HepG2 (cell line): ENCODE data around the gene PFKP. TPM values are rescaled to one million over a fixed set of nuclear protein-coding genes. Genes with fewer than 3 reads are reported as not detected.

ENCODE experiments used
- FOXA3 ChIP-seq: IDR thresholded peaks from 2 replicates; pipeline ENCODE4 v1.6.1; 2016; ENCODE audit warnings: missing genetic modification reagents, missing compliant biosample characterization
- NONO ChIP-seq, 2 experiments: fragments of 450-650 bp in 1 of 2; sonication (generic) in 1 of 2; formaldehyde crosslinking in 1 of 2; IDR thresholded peaks in 1 of 2; conservative IDR thresholded peaks in 1 of 2; 2 replicates each; pipeline versions ENCODE4 v1.6.1 to v1.8.0; 2017 to 2022; ENCODE audit warnings: mild to moderate bottlenecking in 1 of 2, missing genetic modification reagents in 1 of 2, moderate library complexity in 1 of 2
- PCBP1 ChIP-seq: fragments of 200-400 bp; formaldehyde crosslinking; IDR thresholded peaks from 2 replicates; pipeline ENCODE4 v1.6.1; 2017; ENCODE audit warnings: mild to moderate bottlenecking, low read depth, low read length, borderline replicate concordance
- RFX5 ChIP-seq: IDR thresholded peaks from 2 replicates; pipeline ENCODE4 v1.6.1; 2011; ENCODE audit warnings: low read depth, low read length, improper control_type of control experiment
- SCMH1 ChIP-seq: sonication (generic); formaldehyde crosslinking; IDR thresholded peaks from 2 replicates; pipeline ENCODE4 v1.9.0; 2021; ENCODE audit warnings: missing genetic modification reagents, mild to moderate bottlenecking, borderline replicate concordance
- TSC22D2 ChIP-seq: sonication (generic); formaldehyde crosslinking; IDR thresholded peaks from 2 replicates; pipeline ENCODE4 v1.5.1; 2020; ENCODE audit warnings: missing genetic modification reagents, mild to moderate bottlenecking, borderline replicate concordance
- ZBTB7A ChIP-seq: sonication (generic); formaldehyde crosslinking; IDR thresholded peaks from 2 replicates; pipeline ENCODE4 v1.8.0; 2022; ENCODE audit warnings: mild to moderate bottlenecking, missing genetic modification reagents
- ZFP36L2 ChIP-seq: sonication (generic); formaldehyde crosslinking; IDR thresholded peaks from 2 replicates; pipeline ENCODE4 v1.4.0; 2020; ENCODE audit warnings: missing genetic modification reagents
- ZNF292 ChIP-seq: sonication (generic); formaldehyde crosslinking; IDR thresholded peaks from 2 replicates; pipeline ENCODE4 v1.8.1; 2022; ENCODE audit warnings: mild to moderate bottlenecking, low read depth, missing genetic modification reagents, borderline replicate concordance
- ZNF547 ChIP-seq: sonication (generic); formaldehyde crosslinking; IDR thresholded peaks from 2 replicates; pipeline ENCODE4 v1.5.1; 2020; ENCODE audit warnings: mild to moderate bottlenecking, missing genetic modification reagents
- ZNF557 ChIP-seq: sonication (generic); formaldehyde crosslinking; IDR thresholded peaks from 2 replicates; pipeline ENCODE4 v1.4.0; 2020; ENCODE audit warnings: missing genetic modification reagents
- ZNF674 ChIP-seq: sonication (generic); formaldehyde crosslinking; IDR thresholded peaks from 2 replicates; pipeline ENCODE4 v1.5.0; 2020; ENCODE audit warnings: low read depth, mild to moderate bottlenecking, missing genetic modification reagents
- ZNF816 ChIP-seq: sonication (generic); formaldehyde crosslinking; IDR thresholded peaks from 2 replicates; pipeline ENCODE4 v1.8.0; 2022; ENCODE audit warnings: missing genetic modification reagents, mild to moderate bottlenecking, borderline replicate concordance
- polyA plus RNA-seq, 8 experiments: library from polyadenylated mRNA; depleted of rRNA in 3 of 8; stranded (reverse) in 7 of 8; unstranded in 1 of 8; fragments of >200 nt; fragmentation: Illumina TruSeq in 4 of 8; extraction: Trizol in 4 of 8; gene quantifications; 2 replicates each; pipeline versions ENCODE4 v1.2.1 to v1.2.3, GENCODE V29; 2011 to 2016; ENCODE audit warnings: low read depth in 4 of 8, missing spikeins in 1 of 8, mixed read lengths in 1 of 8; ENCODE audit not compliant: insufficient read depth in 1 of 8
- total RNA-seq, 5 experiments: library from RNA; depleted of rRNA; stranded (reverse); fragments of >200 nt; fragmentation: Illumina TruSeq; extraction: Trizol; gene quantifications; 2 replicates each; pipeline ENCODE4 v1.2.3, GENCODE V29; 2016; ENCODE audit warnings: low read depth in 1 of 5
- TF ChIP-seq, protein P1 (sequence below): sonication (generic); formaldehyde crosslinking; IDR thresholded peaks from 2 replicates; pipeline ENCODE4 v1.4.0; 2020; ENCODE audit warnings: missing genetic modification reagents
- TF ChIP-seq, protein P2 (sequence below): sonication (generic); formaldehyde crosslinking; IDR thresholded peaks from 2 replicates; pipeline ENCODE4 v1.4.0; 2020; ENCODE audit warnings: missing genetic modification reagents
- TF ChIP-seq, protein P3 (sequence below): fragments of 450-650 bp; IDR thresholded peaks from 2 replicates; pipeline ENCODE4 v1.6.1; 2016
- TF ChIP-seq, protein P4 (sequence below): sonication (generic); formaldehyde crosslinking; IDR thresholded peaks from 2 replicates; pipeline ENCODE4 v1.5.0; 2020; ENCODE audit warnings: missing genetic modification reagents
- TF ChIP-seq, protein P5 (sequence below): IDR thresholded peaks from 2 replicates; pipeline ENCODE4 v1.6.1; 2016; ENCODE audit warnings: missing biosample characterization, missing genetic modification reagents, low read depth

PFKP gene
- total and polyA plus RNA-seq, 2 of the 13 experiments (the other 11 are each of a cell fraction or from before 2014, with no cell fraction given), result 0.80 to 2.4 TPM

DNA sequence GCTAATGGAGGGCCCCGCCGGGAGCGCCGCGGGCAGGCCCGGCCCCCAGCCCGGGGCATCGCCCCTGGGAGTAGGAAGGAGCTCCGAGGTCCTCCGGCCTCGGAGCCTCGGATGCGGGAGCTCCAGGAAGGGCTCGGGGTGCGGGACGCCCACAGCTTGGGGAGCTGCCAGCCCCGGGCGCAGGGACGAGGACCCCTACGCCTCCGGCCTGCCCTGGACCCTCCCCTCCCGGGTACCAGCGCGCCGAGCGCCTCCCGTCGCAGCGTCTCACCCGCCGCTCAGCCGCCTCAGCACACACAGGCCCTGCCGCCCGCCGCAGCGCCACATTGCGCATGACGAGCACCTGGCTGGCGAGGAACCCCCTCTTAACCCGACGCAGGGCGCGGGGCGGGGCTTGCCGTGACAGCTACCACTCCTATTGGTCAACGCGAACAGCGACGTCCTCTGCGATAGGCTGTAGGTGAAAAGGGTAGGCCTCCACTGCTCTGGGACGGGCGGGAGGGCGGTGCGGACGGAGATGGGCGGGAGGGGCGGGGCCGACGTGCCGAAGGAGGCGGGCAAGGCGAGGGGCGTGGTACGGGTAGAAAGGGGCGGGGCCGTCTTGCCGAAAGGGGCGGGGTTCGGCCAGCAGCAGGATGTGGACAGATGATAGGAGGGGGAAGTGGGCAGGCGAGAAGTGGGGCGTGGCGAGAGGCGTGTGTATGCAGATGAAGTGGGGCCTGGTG is 105.3 kb downstream of the PFKP start, which contains the start of gene PITRM1 (continued):
- TF ChIP-seq, protein P1, sequence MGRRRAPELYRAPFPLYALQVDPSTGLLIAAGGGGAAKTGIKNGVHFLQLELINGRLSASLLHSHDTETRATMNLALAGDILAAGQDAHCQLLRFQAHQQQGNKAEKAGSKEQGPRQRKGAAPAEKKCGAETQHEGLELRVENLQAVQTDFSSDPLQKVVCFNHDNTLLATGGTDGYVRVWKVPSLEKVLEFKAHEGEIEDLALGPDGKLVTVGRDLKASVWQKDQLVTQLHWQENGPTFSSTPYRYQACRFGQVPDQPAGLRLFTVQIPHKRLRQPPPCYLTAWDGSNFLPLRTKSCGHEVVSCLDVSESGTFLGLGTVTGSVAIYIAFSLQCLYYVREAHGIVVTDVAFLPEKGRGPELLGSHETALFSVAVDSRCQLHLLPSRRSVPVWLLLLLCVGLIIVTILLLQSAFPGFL (CRISPR knock-in tag), result no peak
- TF ChIP-seq ZNF557 (no peak), ZNF816 (no peak), ZFP36L2 (CRISPR knock-in tag) (no peak), SCMH1 (CRISPR knock-in tag) (no peak), TSC22D2 (CRISPR knock-in tag) (peak; percentile 49; the same call in 1 of the 2 replicates), ZNF292 (CRISPR knock-in tag) (no peak), FOXA3 (CRISPR knock-in tag) (0 out of 2 replicates have a peak, but pooled peaks have one; percentile 34), PCBP1 (no peak), RFX5 (peak; percentile 57), NONO (IDR thresholded peaks at IDR 0.05) (no peak), NONO (CRISPR knock-in tag; conservative IDR thresholded peaks at IDR 0.05) (peak; percentile 82; the same call in 1 of the 2 replicates), ZBTB7A (CRISPR knock-in tag) (no peak), ZNF674 (no peak), ZNF547 (no peak; the same call in 1 of the 2 replicates)
- TF ChIP-seq, protein P2, sequence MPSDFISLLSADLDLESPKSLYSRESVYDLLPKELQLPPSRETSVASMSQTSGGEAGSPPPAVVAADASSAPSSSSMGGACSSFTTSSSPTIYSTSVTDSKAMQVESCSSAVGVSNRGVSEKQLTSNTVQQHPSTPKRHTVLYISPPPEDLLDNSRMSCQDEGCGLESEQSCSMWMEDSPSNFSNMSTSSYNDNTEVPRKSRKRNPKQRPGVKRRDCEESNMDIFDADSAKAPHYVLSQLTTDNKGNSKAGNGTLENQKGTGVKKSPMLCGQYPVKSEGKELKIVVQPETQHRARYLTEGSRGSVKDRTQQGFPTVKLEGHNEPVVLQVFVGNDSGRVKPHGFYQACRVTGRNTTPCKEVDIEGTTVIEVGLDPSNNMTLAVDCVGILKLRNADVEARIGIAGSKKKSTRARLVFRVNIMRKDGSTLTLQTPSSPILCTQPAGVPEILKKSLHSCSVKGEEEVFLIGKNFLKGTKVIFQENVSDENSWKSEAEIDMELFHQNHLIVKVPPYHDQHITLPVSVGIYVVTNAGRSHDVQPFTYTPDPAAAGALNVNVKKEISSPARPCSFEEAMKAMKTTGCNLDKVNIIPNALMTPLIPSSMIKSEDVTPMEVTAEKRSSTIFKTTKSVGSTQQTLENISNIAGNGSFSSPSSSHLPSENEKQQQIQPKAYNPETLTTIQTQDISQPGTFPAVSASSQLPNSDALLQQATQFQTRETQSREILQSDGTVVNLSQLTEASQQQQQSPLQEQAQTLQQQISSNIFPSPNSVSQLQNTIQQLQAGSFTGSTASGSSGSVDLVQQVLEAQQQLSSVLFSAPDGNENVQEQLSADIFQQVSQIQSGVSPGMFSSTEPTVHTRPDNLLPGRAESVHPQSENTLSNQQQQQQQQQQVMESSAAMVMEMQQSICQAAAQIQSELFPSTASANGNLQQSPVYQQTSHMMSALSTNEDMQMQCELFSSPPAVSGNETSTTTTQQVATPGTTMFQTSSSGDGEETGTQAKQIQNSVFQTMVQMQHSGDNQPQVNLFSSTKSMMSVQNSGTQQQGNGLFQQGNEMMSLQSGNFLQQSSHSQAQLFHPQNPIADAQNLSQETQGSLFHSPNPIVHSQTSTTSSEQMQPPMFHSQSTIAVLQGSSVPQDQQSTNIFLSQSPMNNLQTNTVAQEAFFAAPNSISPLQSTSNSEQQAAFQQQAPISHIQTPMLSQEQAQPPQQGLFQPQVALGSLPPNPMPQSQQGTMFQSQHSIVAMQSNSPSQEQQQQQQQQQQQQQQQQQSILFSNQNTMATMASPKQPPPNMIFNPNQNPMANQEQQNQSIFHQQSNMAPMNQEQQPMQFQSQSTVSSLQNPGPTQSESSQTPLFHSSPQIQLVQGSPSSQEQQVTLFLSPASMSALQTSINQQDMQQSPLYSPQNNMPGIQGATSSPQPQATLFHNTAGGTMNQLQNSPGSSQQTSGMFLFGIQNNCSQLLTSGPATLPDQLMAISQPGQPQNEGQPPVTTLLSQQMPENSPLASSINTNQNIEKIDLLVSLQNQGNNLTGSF, result no peak
- TF ChIP-seq, protein P3, sequence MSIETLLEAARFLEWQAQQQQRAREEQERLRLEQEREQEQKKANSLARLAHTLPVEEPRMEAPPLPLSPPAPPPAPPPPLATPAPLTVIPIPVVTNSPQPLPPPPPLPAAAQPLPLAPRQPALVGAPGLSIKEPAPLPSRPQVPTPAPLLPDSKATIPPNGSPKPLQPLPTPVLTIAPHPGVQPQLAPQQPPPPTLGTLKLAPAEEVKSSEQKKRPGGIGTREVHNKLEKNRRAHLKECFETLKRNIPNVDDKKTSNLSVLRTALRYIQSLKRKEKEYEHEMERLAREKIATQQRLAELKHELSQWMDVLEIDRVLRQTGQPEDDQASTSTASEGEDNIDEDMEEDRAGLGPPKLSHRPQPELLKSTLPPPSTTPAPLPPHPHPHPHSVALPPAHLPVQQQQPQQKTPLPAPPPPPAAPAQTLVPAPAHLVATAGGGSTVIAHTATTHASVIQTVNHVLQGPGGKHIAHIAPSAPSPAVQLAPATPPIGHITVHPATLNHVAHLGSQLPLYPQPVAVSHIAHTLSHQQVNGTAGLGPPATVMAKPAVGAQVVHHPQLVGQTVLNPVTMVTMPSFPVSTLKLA, result no peak; the same call in 1 of the 2 replicates
- TF ChIP-seq, protein P4, sequence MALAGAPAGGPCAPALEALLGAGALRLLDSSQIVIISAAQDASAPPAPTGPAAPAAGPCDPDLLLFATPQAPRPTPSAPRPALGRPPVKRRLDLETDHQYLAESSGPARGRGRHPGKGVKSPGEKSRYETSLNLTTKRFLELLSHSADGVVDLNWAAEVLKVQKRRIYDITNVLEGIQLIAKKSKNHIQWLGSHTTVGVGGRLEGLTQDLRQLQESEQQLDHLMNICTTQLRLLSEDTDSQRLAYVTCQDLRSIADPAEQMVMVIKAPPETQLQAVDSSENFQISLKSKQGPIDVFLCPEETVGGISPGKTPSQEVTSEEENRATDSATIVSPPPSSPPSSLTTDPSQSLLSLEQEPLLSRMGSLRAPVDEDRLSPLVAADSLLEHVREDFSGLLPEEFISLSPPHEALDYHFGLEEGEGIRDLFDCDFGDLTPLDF (CRISPR knock-in tag), result no peak
- TF ChIP-seq, protein P5, sequence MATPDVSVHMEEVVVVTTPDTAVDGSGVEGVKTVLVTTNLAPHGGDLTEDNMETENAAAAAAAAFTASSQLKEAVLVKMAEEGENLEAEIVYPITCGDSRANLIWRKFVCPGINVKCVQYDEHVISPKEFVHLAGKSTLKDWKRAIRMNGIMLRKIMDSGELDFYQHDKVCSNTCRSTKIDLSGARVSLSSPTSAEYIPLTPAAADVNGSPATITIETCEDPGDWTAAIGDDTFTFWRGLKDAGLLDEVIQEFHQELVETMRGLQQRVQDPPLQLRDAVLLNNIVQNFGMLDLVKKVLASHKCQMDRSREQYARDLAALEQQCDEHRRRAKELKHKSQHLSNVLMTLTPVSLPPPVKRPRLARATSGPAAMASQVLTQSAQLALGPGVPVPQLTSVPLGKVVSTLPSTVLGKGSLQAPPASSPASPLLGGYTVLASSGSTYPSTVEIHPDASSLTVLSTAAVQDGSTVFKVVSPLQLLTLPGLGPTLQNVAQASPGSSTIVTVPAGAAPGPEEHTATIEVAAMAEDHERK (CRISPR knock-in tag), result peak; percentile 65
